OCI-LY3 (cell line): ENCODE measurements around the gene CSTPP1.

Experiments
- EZH2phosphoT487 ChIP-seq: fragments of 200-600 bp; shearing (Covaris generic); IDR thresholded peaks from 2 replicates; pipeline ENCODE4 v1.6.1; 2018; ENCODE audit warnings: antibody characterized with exemption, mixed run types, low read depth
- TF ChIP-seq, protein P1 (sequence below): fragments of 200-600, 300-600 bp; sonication (generic); IDR thresholded peaks from 2 replicates; pipeline ENCODE4 v1.5.1; 2014; ENCODE audit warnings: antibody characterized with exemption, low read length, low read depth

- TF ChIP-seq, protein P1, sequence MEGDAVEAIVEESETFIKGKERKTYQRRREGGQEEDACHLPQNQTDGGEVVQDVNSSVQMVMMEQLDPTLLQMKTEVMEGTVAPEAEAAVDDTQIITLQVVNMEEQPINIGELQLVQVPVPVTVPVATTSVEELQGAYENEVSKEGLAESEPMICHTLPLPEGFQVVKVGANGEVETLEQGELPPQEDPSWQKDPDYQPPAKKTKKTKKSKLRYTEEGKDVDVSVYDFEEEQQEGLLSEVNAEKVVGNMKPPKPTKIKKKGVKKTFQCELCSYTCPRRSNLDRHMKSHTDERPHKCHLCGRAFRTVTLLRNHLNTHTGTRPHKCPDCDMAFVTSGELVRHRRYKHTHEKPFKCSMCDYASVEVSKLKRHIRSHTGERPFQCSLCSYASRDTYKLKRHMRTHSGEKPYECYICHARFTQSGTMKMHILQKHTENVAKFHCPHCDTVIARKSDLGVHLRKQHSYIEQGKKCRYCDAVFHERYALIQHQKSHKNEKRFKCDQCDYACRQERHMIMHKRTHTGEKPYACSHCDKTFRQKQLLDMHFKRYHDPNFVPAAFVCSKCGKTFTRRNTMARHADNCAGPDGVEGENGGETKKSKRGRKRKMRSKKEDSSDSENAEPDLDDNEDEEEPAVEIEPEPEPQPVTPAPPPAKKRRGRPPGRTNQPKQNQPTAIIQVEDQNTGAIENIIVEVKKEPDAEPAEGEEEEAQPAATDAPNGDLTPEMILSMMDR: no peak
- no peak for TF ChIP-seq EZH2phosphoT487
Measured at GRCh38 chr11:47160753-47161133, 224.2 kb downstream of the CSTPP1 start.
